Activated CD8-positive, alpha-beta memory T cell treated with anti-CD3 and anti-CD28 coated beads, Interleukin-2, amount 50 U/mL, for 1 hour (primary cell): Measurements from ENCODE around the gene C1RL.
A peak's percentile ranks its signal among the peaks of the same experiment; 100 is the strongest.

Source experiments
- DNase-seq: peaks from one replicate; pipeline ENCODE4 v3.0.0-alpha.2; 2020; ENCODE audit errors: extremely low read depth

The C1RL gene

DNA sequence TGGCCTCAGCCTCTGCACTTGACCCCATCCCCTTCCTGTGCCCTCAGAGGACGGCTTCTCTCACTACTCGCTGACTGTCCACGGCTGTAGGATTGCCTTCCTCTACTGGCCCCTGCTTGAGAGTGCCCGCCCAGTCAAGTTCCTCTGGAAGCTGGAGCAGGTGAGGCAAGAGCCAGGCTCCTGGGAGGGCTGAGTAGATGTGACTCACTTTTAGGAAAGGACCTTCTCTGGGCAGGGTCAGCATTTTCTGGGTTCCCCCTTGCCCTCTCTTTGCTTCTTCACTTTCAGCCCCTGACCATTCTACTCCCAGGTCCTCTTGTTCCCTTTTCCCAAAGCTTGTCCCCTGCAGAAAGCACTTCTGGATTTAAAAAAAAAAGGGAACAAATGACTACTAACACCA is 28.9 kb upstream of the C1RL start:
- DNase-seq: no peak

DNA sequence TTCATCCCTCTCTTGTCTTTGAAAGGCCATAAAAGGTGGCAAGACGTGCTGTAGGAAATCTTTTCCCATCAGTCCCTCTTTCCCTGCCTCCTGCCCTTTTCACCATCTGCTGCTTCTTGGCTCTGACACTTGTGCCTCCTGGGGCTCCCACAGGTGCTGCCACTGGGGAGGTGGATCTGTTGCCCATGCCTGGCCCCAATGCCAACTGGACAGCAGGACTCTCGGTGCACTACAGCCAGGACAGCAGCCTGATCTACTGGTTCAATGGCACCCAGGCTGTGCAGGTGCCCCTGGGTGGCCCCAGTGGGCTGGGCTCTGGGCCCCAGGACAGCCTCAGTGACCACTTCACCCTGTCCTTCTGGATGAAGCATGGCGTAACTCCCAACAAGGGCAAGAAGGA is 27.7 kb upstream of the C1RL start:
- DNase-seq: no peak

DNA sequence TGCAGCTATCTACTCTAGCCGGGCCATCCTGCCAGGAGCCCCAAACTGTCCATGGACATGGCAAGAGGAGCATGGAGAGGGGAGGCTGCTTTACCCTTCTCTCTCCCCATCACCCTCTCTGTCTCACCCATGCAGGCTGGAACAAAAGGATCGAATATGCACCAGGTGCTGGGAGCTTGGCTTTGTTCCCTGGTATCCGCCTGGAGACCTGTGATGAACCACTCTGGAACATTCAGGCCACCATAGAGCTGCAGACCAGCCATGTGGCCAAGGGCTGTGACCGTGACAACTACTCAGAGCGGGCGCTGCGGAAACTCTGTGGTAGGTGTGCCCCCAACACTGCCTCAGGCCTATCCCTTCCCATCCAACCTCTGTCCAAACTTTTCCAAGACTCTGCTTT is 27.1 kb upstream of the C1RL start:
- DNase-seq: no peak

DNA sequence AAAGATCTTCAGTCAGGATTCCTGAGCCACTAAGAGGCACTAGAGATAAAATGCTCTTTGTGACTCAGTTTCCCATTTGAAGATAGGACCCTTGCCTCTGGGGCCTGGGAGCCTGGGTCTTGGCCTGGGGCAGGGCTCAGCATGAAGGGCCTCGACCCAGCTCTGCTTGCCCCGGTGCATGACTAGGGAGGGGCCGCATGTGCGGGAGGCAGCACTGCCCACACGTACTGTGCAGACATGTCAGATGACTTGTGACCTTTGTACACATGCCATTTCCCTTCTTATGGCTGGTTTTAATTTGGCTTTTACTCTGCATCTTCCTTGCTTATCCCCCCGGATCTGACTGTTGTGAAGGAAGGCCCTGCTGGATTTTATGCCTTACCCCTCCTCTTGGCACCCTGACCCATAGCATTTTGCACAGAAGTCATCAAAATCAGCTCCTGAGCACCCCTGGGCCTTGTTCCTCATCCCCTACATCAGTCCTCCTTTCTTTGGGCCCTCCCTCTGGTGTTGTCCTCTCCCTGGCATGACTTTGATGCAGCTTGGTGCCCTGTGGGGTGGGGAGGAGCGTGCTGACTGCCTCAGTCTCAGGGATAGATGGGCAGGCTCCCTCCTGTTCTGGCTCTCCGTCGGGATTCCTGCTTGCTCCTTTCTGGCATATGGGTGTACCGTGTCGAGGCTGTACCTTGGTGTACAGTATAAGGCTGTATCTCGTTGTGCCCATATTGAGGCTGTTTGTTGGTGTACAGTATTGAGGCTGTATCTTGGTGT is 25.6 kb upstream of the C1RL start:
- no peak for DNase-seq

DNA sequence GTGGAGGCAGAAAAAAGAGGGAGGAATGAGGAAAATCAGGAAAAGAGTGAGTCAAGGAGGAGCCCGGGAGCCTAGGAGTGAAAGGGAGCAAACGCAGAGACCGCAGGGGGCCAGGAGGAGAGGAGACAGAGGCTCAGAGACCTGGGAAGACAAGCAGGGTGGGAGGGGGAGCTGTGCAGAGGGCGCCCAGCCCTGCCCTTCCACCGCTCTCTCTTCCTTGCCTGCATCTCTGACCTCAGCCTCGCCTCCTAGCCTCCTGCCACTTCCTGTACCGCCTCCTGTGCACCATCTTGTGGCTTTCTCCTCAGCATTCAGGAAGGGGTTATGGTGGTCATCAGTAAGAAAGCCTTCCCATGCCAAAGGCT is 22.5 kb upstream of the C1RL start:
- DNase-seq: no peak

DNA sequence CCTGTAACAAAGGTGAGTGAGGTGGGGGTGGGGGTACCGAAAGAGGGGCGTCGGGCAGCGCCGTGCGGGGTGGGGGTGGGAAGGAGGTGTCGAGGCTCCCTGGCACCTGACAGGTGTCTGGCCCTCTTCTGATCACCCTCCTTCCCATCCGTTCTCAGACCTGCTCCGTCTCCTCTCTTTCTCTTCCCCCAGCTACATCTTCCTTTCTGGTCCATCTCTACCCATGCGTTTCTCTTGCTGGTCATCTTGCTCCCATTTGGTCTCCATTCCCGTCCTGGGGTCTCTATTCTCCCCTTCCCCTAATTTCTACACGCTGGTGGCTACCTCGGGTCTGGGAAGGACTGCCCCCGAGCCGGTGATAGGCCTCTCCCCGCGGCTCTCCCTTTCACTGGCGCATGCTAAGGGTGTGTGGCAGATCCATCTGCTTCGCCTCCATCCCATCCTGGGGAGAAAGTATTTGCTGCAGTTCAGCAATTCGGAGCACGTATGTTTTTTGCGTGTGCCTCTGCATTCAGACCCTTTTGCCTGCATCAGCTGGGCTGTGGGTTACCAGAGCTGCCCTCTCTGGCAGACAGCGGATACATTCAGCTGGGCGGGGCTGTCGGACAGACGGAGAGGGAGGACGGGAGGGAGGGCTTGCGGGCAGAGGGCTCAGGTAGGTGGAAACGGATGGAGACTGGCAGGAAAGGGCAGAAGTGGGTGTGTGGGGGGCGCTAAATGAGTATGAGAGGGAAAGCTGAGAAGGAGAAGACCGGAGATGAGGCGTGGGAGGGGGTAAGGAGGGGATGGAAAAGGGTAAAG is 21.9 kb upstream of the C1RL start:
- DNase-seq: no peak

DNA sequence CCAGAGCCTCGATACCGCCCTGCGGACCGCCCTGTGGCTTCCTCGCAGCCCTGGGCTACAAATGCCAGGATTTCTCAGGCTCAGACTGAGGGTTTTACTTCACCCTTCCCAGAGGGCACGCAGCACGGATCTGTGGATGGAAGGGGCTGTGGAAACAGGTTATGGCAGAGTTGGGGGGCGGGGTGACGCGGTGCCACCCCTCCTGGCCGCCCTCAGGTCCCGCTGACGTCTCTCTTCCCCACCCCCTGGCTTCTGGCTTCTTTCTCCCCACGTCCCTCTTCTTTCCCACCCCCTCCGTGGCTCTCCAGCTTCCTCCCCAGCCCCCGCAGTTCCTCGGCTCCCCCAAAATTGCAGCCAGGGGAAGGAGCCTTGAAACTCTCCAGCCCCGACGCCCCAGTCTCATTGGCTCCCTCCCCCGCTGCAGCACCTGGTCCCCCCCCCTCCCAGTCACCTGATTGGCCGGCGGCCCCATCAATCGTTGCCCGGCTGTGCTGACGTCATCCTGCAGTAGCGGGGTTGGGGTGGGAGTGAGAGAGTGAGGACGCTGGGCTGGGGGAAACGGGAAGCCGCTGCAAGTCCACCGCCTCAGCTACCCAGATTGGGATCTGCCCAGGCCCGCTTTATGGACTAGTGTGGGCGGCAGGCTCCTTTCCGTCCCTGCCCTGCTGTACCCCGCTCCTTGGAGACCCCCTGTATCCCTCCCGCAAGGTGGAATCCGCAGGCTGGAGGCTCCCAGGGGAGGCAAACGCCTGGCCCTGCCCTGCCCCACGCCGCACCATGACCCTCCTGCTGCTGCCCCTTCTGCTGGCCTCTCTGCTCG is 21.1 kb upstream of the C1RL start, which contains the start of gene CLSTN3:
TSS of gene CLSTN3 (plus strand) at position 500 of the 820 bp plus-strand sequence. CDS start at position 778, 278 bp downstream.
- peak; percentile 72 for DNase-seq

DNA sequence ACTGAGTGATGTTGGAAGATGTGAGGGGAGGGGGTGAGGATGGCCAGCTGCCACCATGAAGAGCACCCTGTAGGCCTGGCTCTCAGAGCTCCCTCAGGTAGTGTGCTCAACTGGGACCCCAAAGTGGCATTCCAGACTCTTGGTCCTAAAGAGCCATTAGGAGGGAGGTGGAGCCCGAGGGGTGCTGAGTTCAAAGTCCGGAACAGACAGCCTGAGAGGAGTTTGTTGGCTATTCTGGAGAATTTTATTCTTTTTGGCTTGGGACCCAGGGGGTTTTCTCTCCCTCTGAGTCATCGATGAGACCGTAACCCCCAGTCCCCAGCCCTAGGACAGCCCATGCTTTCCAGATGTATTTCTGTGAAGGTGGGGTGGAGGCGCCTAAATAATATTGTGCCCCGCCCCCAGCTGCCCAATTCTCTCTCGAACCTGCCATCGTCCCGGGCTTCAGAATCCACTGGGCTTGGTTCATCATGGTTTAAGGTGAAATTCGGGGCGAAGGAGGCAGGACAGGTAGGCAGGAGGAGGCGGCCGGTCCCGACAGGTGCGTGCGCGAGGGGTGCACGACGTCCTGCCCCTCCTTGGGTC is 20.4 kb upstream of the C1RL start:
- no peak for DNase-seq

DNA sequence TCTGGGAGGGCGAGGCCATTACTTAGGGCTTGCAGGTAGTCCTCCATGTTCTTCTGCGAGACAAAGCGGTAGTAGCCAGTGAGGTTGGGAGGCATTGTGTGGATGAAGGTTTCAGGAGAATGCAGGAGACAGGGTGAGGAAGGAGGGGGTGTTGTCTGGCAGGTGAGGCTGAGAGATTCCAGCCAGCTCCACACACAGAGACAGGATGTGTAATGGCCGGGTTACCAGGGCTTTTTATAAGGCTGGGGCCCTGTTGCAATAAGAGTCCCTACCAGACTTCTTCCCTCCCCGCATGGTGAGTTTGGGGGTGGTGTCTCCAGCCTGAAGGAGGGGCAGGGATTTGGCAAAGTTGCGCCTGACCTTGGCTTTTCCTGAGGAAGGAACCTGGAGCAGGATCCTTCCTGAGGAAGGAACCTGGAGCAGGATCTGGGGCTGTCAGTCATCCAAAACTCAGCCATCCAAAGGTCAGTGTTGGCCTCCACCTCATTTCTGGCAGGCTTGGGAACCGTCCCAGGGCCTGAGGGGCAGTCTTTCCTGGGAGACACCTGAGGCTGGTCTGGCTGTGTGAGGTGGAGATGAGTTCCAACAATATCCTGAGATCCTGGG is 19.8 kb upstream of the C1RL start, which contains the start of gene RBP5:
TSS of gene RBP5 (minus strand) at position 209 of the 606 bp plus-strand sequence. CDS start at position 95, 114 bp downstream.
- DNase-seq: no peak

DNA sequence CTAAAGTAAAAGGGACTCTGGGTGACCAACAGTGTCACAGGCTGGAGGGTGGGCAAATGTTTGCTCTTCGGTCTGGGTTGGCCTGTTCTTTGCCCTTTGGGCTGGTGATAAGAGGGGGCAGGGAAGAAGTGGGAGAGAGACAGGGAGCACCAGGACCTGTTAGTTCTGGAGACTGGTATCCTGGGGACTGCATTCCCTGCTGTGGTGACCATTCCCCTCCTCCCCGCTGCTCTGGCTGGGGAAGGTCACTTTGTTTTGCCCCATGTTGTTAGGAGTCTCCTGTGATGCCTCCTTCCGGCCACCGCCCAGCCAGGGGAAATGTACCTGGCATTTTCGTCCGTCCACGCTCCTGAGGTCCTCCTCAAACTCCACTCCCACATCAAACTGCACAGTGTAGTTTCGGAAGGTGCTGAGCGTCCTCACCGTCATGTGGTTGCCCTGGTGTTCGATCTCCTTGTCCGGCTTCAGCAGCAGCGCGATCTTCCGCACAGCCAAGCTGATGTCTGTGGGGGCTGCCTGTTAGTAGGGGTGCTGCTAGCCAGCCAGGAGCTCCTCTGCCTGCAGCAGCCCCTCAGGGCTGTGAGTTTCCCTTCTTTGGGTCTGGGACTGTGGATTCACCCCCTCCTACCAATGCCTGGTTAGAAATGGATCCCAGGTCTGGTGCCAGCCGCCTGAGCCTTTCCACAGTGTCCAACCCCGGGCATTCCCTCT is 19.1 kb upstream of the C1RL start:
- DNase-seq: no peak

DNA sequence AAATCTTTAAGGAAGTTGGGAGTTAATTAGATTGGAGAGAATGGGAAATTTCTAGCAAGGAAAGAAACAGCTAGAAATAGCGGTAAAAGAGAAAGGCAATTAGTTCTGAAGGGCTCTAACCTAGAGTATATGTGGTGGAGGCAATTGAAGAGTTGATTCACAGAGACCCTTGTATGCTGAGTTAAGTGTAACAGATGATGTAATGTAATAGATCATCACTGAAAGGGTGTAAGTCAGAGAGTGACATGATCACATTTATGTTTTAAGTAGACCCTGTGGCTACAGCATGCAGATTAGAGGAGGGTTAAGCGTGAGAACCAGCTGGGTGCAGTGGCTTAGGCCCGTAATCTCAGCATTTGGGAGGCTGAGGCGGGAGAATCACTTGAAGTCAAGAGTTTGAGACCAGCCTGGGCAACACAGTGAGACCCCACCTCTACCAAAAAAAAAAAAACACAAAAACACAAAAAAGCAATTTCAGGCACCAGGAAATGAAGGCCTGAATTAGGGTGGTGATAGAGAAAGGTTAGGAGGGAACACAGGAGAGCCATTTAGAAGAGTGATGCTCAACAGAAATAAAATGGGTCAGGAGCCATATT is 16.7 kb upstream of the C1RL start:
- no peak for DNase-seq

DNA sequence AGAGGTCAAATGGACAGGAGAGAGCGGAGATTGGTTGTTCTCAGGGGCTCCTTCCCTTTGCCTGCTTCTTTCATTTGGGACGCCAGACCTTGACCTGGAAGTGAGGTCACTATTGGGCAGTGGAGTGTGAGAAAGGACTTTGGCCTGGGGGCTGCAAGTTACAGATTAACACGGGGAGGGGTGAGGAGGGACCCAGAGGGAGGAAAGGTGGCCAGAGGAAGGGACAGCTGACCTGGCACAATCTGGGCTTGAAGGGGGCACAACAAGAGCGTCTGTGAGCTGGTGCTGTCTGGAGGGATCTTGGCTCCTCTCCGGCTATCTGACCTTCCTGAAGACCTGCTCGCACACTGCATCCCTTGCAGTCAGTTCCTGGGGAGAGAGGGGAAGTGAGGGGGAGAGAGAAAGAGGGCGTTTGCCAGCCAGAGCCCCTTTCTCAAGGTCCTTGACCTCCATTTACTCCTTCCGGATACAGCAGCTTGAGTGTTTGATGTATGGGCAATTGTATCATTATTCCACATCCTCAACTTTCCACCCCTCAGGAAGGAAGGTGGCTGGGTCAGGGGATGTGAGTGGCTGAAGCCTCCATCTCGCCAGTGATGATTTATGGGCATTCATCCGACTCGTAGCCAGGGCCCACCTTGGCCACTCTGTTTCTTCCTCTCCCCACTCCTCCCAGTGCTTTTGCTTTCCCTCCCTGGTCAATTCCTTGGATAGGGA is 14.9 kb upstream of the C1RL start:
- no peak for DNase-seq

DNA sequence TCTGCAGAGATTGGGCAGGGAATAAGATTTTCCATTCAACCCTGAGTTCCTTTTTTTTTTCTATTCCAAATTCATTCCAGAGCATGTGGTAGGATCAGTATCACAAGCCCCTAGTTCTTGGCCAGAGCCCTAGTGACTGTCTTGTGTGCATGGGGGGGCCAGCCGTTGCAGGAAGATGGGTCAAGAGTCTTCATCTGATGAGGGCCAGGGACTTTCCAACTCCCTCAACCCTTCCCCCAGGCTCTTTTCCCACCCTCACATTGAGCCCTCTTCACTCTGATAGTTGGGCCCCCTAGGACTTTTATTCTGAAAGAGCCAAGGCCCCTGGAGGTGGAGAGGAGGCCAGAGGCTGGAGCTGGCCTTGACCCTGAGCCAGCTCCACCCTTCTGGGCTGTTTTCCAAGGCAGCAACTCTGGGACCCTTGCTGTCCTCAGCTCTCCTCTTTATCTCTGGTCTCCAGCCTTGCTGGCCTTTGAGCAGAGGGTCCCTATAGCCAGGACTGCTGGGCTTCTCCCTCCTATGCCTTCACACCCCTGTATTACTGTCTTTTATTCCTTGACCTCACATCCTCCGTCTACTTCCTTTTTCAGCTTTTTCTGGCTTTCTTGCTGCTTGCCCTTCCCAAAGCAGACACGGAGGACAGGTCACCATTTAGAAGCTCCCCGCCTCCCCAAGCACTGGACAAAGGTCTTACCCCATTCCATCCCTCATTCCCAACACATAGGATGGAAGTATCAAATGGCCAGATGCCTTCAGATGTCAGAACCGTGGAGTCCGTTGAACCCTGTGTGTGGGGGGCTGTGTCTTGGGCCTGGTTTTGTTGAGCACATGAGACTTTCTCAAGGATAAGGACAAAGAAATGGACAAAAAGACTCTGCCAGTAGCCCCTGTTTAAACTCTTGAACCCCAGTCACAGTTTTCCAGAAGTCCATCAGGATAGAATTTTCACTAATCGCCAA is 14.1 kb upstream of the C1RL start:
- DNase-seq: no peak

DNA sequence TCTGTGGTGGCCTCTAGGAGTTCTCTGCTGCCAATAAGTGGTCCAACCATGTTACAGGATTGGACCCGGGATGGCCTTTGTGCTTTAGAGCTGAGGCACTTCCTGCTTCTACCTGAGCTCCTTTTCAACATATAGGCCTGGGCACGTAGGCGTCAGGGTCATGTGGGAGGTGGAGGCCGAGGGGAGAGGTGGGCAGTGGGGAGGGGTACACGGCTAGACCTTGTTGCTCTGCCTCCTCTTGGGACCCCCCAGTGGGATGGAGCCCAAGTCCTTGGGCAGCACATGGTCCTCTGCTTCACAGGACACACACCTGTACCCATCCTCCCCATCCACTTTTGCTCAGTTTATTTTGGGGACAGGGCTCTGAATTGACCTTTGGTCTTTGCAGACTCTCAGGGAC is 12.3 kb upstream of the C1RL start:
- no peak for DNase-seq

DNA sequence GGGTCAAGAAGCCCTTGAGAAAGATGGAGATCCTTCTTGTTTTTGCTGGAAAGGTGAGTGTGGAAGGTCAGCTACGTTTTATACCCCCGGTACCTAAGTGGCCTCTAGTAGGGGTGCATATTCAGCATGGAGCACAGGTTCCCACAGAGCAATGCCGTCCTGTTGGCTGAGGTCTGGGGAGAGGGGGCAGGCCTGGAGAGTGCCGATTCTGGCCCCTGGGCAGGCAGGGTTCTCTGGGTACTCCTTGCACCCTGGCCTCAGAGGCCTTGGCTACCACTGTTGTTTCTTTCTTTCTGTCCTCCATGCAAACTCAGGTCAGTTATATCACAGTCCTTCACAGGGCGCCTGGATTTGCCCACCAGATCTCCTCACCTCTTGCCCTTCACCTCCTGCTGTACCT is 11.2 kb upstream of the C1RL start:
- DNase-seq: no peak

DNA sequence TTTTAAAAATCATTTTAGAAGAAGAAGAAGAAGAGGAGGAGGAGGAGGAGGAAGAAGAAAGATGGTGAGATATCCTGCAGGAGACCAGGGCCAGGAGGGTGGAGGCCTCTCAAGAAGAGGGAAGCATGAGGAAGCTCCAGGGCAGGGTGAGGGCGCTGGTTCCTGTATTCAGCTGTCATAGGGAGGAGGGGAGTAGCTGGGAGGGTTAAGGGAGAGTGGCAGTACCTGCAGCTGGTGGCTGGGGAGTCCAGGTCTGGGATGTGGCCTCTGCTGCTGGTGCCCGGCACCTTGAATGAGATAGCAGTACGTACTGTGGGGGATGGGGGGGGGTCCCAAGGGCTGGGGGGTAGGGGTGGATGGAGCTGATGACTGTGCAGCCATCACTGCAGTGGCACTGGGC is 9.9 kb upstream of the C1RL start:
- DNase-seq: no peak

DNA sequence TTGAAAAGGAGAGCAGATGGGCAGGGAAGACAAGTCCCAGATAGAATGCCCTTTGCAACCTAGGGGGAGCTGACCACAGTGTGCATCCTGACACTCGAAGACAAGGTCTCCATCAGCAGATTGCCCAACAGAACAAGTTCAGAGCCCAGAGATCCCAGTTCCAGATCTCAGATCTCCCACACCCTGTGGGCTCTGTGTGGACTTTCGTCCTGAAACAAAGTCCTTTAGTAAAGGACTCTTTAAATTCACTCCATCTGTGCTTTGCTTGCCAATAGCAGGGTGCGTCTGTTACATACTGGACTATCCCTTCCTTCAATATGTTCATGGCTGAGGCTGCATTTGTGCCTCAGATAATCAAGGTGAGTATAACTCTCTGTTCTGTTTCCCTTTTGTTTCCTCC is 8.7 kb upstream of the C1RL start:
- DNase-seq: no peak

DNA sequence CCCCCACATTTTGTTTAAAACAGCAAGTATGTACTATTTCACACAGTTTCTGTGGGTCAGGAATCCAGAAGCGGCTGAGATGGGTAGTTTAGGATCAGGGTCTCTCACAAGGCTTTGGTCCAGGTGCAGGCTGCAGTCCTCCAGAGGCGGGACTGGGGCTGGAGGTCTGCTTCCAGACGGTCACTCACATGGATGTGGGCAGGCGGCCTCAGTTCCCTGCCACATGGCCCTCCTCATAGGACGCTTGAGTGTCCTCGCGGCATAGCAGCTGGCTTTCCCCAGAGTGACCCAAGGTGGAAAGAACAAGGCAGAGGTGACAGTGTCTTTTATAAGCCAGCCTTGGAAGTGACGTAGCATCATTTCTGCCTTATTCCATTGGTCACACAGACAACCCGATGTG is 7.9 kb upstream of the C1RL start:
- DNase-seq: no peak

DNA sequence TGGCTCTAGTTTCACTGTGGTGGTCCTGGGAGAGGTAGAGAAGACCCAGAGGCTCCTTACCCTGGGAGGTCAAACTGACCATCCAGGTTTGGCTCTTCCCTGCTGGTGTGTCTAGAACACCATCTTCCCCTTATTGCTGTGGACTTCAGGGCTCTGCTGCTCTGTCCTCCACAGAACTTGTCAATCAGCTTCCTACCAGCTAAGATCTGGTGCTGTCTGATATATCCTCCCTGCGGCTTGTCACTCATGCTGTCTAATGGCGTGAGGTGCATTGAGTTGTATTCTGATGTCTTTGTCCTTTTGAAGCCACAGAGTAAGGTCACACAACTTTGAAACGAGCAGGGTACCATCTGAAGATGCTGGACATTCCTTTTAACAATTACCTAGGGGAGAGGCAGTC is 7.2 kb upstream of the C1RL start:
- no peak for DNase-seq
